Cortex of kidney (tissue), 1 donor: Measurements from ENCODE around the gene REEP6.
"Not testable (repeated sequence)": the region's sequence is repeated elsewhere in the genome, so short reads cannot be mapped to it uniquely, and the experiment has no call there.

ENCODE experiments used
- DNase-seq: peaks from one replicate; lab custom pipeline; 2025; lab: John Stamatoyannopoulos, UW

The REEP6 gene

GRCh38 chr19:1507763-1508506, 17.0 kb downstream of the REEP6 start:
- no peak for DNase-seq

GRCh38 chr19:1508507-1508856, 17.5 kb downstream of the REEP6 start:
- no peak for DNase-seq

GRCh38 chr19:1509602-1510441, 18.8 kb downstream of the REEP6 start:
- no peak for DNase-seq

GRCh38 chr19:1510442-1510806, 19.4 kb downstream of the REEP6 start:
- DNase-seq: no peak

GRCh38 chr19:1510807-1511206, 19.8 kb downstream of the REEP6 start:
- DNase-seq: no peak

GRCh38 chr19:1511318-1512317, 20.6 kb downstream of the REEP6 start:
- no peak for DNase-seq

GRCh38 chr19:1512671-1513498, 21.9 kb downstream of the REEP6 start, which contains the start of gene ADAMTSL5:
ADAMTSL5 (minus strand) TSS chr19:1513019; CDS start chr19:1510943, 2,076 bp downstream.
- DNase-seq: no peak

GRCh38 chr19:1513499-1514294, 22.7 kb downstream of the REEP6 start:
- DNase-seq: no peak

DNA sequence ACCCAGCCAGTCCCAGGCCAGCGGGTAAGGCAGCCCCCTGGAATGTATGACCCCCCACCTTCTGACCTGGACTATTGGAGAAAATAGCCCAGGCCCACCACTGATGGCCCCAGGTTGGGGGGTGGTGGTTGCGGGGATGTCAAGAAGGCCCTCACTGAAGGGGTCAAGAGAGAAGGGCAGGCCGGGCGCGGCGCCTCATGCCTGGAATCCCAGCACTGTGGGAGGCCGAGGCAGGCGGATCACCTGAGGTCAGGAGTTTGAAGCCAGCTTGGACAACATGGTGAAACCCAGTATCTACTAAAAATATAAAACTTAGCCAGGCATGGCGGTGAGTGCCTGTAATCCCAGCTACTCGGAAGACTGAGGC, 23.3 kb downstream of the REEP6 start:
- no peak for DNase-seq

- DNase-seq: no peak
Observed at GRCh38 chr19:1514986-1515721, 24.2 kb downstream of the REEP6 start.

- DNase-seq: no peak
Observed at GRCh38 chr19:1516395-1516753, 25.4 kb downstream of the REEP6 start.

DNA sequence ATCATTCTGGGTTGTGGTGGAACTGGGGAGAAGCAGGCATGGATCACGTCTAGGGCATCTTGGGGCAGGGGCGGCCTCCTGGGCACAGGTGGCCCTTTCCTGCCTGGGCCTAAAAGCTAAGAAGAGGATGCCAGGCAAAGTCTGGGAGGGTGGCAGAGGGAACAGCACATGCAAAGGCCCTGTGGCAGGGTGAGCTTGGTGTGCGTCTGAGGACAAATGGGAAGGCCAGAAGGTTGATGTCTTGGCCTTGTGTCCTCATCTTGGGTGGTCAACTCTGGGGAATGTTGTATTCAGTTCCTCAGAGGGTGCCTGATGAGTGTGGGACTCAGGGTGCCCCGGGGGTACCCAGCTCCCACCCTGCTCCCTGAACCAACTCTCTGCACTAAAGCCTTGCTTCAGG, 27.5 kb downstream of the REEP6 start:
- DNase-seq: no peak

GRCh38 chr19:1519802-1520201, 28.8 kb downstream of the REEP6 start:
- not testable (repeated sequence) for DNase-seq

DNA sequence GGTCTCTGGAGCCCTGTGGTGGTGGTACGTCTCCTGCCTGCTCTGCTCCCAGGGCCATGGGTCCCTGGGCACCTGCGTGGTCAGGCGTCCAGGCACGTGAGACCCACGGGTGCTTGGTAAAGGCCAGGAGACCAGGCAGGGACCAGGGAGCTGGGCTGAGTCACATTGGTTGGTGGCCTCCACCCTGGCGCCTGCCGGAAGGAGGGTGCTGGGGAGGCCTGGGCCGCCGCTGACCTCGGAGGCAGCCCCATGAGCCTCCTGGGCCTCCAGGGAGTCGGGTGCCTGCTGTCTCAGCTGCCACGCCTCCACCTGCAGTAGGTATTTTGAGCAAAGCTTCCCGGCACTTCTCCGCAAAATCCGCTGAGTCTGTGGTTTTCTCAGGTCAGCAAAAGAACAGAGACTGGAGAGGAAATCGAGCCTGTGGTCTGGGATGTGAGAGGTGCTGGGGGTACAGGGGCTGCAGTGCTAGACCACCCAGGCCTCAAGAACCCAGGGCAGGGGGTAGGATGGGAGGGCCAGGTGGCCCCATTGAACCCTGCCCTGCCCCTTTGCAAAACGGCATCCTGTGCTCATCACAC, 29.3 kb downstream of the REEP6 start:
- no peak for DNase-seq

- no peak for DNase-seq
Observed at GRCh38 chr19:1521636-1522035, 30.7 kb downstream of the REEP6 start.

DNA sequence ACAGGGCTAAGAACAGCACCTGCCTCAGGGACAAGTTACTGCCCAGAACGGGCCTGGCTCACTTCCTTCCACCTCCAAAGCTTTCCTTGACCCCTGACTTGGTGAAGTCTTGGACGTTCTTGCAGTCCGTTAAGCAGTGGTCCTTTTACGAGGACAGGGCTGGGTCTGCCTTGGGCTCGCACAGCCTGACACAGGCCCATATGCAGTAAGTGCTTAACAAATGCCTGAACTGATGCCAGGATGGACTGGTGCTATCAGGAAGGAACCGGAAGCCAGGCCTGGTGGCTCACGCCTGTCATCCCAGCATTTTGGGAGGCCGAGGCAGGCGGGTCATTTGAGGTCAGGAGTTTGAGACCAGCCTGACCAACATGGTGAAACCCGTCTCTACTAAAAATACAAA, 31.1 kb downstream of the REEP6 start:
- no peak for DNase-seq

DNA sequence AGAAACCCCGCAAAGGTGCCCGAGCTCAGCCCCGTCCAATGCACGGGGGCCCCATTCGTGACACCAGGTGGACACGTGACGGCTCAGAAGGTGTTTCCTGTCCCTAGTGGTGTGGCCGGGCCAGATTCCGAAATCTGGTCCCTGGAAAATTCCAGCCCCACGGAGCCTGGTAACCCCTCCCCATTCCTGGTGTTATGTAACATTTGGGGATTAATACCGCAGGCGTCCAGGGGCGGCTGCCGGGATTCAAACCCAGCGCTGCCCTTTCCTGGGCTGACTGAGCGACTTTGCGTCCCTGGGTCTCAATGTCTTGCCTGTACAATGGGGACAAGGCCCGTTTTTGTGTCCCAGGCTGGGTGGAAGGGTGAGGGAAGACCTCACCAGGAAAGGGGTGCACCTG, 31.9 kb downstream of the REEP6 start:
- DNase-seq: no peak

- DNase-seq: no peak
Observed at GRCh38 chr19:1523412-1524286, 32.7 kb downstream of the REEP6 start, which contains the start of gene PLK5. PLK5 (plus strand) TSS chr19:1524077; CDS start chr19:1526997, 2,920 bp downstream.
